Osteoblast (primary cell): Measurements from ENCODE around the gene PABPC1L. TPM values are rescaled to one million over a fixed set of nuclear protein-coding genes. Genes with fewer than 3 reads are reported as not detected.

ENCODE experiments used
- DNase-seq: peaks from one replicate; pipeline ENCODE4 v3.0.0; 2011; ENCODE audit warnings: low spot score, mixed read lengths; ENCODE audit not compliant: insufficient read length; ENCODE audit errors: missing footprints
- H2AFZ ChIP-seq: 2 replicates; pipeline ENCODE4 v1.6.0; 2011; ENCODE audit warnings: mild to moderate bottlenecking, low read length
- H3K27ac ChIP-seq: 2 replicates; pipeline ENCODE4 v1.5.1; 2011; ENCODE audit warnings: mild to moderate bottlenecking, low read depth, low read length, moderate library complexity
- H3K27me3 ChIP-seq: 2 replicates; pipeline ENCODE4 v1.6.0; 2012; ENCODE audit warnings: mild to moderate bottlenecking, control low read depth, inconsistent platforms, low read length, moderate library complexity; ENCODE audit not compliant: insufficient read depth
- H3K36me3 ChIP-seq: 2 replicates; pipeline ENCODE4 v1.5.1; 2011; ENCODE audit warnings: mild to moderate bottlenecking, low read length, control low read depth, moderate library complexity; ENCODE audit not compliant: insufficient read depth
- H3K4me1 ChIP-seq: 2 replicates; pipeline ENCODE4 v1.5.1; 2011; ENCODE audit warnings: mild to moderate bottlenecking, low read length, control low read depth, moderate library complexity; ENCODE audit not compliant: insufficient read depth
- H3K4me2 ChIP-seq: 2 replicates; pipeline ENCODE4 v1.6.0; 2011; ENCODE audit warnings: mild to moderate bottlenecking, low read length; ENCODE audit not compliant: insufficient read depth
- H3K4me3 ChIP-seq: fragments of 200-600 bp; sonication (generic); 3 replicates; pipeline ENCODE4 v1.5.1; 2012; ENCODE audit warnings: mild to moderate bottlenecking, low read length, inconsistent platforms; ENCODE audit not compliant: insufficient read depth
- H3K79me2 ChIP-seq: 2 replicates; pipeline ENCODE4 v1.6.0; 2012; ENCODE audit warnings: mild to moderate bottlenecking, low read length, control low read depth, inconsistent platforms; ENCODE audit not compliant: insufficient read depth
- H3K9me3 ChIP-seq: 2 replicates; pipeline ENCODE4 v1.5.1; 2011; ENCODE audit warnings: low read depth, low read length, control low read depth
- H4K20me1 ChIP-seq: 2 replicates; pipeline ENCODE4 v1.6.0; 2012; ENCODE audit warnings: mild to moderate bottlenecking, low read length, control low read depth; ENCODE audit not compliant: insufficient read depth
- total RNA-seq: library from RNA; depleted of rRNA; stranded (reverse); fragments of >200 nt; gene quantifications from 2 replicates; pipeline ENCODE4 v1.2.3, GENCODE V29; 2012
- TF ChIP-seq, protein P1 (sequence below): IDR thresholded peaks from 2 replicates; pipeline ENCODE4 v1.5.1; 2011; ENCODE audit warnings: mild to moderate bottlenecking, low read depth, low read length, moderate library complexity; ENCODE audit errors: extremely low read depth

The PABPC1L gene
- total RNA-seq, 1 donor = 15.6 TPM

DNA sequence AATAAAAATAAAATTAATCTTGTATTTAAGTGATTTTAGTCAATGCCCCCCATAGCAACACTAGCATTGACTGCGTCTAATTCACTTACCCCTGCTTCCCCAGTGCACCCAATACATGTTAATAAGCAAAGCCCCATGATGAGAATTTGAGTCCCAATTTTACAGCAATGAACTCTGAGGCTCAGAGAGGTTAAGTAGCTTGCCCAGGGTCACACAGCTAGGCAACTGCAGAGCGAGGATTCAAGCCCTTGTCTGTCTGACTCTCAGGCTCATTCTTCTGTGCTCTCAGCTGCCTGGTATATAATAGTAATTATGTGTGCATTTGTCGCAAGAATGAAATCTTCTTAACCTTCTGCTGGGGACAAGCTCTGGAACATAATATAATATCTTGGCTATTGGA, 8.5 kb downstream of the PABPC1L start:
- Histone ChIP-seq H3K4me3 (no peak overlapping the region), H3K27me3 (no peaks in the 10 kb centered on the region), H3K9me3 (no peaks in the 10 kb centered on the region), H3K27ac (no peak overlapping the region), H2AFZ (no peak overlapping the region), H3K36me3 (peaks cover 39% of the 10 kb centered on the region), H3K79me2 (no peaks in the 10 kb centered on the region), H3K4me1 (no peaks in the 10 kb centered on the region), H4K20me1 (no peaks in the 10 kb centered on the region), H3K4me2 (no peak overlapping the region)
- TF ChIP-seq, protein P1, sequence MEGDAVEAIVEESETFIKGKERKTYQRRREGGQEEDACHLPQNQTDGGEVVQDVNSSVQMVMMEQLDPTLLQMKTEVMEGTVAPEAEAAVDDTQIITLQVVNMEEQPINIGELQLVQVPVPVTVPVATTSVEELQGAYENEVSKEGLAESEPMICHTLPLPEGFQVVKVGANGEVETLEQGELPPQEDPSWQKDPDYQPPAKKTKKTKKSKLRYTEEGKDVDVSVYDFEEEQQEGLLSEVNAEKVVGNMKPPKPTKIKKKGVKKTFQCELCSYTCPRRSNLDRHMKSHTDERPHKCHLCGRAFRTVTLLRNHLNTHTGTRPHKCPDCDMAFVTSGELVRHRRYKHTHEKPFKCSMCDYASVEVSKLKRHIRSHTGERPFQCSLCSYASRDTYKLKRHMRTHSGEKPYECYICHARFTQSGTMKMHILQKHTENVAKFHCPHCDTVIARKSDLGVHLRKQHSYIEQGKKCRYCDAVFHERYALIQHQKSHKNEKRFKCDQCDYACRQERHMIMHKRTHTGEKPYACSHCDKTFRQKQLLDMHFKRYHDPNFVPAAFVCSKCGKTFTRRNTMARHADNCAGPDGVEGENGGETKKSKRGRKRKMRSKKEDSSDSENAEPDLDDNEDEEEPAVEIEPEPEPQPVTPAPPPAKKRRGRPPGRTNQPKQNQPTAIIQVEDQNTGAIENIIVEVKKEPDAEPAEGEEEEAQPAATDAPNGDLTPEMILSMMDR = no peak
- no peak for DNase-seq

DNA sequence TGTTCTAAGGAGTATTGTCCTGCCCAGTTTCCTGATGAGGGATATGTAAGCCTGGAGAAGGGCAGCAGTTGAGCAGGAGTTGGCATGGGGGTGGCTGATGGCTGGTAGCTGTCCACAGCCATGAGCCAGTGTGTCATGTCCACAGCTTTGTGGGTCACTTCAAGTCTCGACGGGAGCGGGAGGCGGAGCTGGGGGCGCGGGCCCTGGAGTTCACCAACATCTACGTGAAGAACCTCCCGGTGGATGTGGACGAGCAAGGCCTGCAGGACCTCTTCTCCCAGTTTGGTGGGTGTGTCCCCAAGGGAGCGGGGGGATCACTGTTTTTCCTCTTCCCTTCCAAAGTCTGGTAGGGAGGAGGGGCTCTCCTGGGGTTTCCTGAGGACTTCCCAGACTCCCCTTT, 8.9 kb downstream of the PABPC1L start:
- TF ChIP-seq, protein P1 = no peak
- no peak overlapping the region for H3K27ac ChIP-seq
- no peak for DNase-seq
- H3K4me2 ChIP-seq = no peak overlapping the region
- H3K4me3 ChIP-seq = no peak overlapping the region
- H3K27me3 ChIP-seq = no peaks in the 10 kb centered on the region
- H3K79me2 ChIP-seq = no peaks in the 10 kb centered on the region
- H3K36me3 ChIP-seq = peaks cover 35% of the 10 kb centered on the region
- H2AFZ ChIP-seq = no peak overlapping the region
- no peaks in the 10 kb centered on the region for H3K4me1 ChIP-seq
- no peaks in the 10 kb centered on the region for H4K20me1 ChIP-seq
- no peaks in the 10 kb centered on the region for H3K9me3 ChIP-seq

DNA sequence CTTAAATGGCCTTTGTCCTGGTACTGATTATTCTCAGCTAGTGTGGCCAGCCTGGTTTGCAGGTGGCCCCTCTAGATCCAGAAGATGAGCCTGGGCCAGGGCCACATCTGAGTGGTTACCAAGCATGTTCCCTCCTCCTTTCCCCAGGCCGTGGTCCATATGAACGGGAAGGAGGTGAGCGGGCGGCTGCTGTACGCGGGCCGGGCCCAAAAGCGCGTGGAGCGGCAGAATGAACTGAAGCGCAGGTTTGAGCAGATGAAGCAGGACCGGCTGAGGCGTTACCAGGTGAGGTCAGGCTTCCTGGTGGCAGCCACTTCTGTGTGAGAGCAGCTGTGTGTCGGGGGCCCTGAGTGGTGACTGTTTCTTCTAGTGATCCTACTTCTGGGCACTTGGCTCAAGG, 11.6 kb downstream of the PABPC1L start:
- Histone ChIP-seq H3K36me3 (peaks cover 35% of the 10 kb centered on the region), H3K9me3 (no peaks in the 10 kb centered on the region), H3K27ac (no peak overlapping the region), H3K4me2 (no peak overlapping the region), H3K27me3 (no peaks in the 10 kb centered on the region), H3K4me1 (no peaks in the 10 kb centered on the region), H3K79me2 (no peaks in the 10 kb centered on the region), H3K4me3 (no peak overlapping the region), H4K20me1 (no peaks in the 10 kb centered on the region), H2AFZ (no peak overlapping the region)
- DNase-seq = no peak
- TF ChIP-seq, protein P1 = no peak

DNA sequence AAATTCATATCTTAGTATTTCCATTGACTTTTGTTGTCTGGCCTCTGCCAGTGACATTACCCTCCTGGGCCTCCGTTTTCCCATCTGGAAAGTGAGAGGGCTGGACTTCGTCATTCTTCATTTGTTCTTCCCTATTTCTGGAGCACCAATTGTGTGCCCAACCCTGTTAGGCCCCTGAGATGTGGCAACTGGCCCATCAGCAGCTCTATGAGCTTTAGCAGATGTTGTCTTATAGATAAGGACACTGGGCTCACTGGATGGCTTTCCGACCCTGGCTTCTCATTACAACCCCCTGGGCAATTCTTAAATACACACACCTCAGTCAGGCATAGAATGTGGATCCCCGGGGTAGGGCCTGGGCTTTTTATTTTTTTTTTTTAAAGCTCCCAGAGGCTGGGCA, 14.7 kb downstream of the PABPC1L start:
- H3K4me3 ChIP-seq = no peak overlapping the region
- H3K27ac ChIP-seq = no peak overlapping the region
- H3K4me2 ChIP-seq = no peak overlapping the region
- TF ChIP-seq, protein P1 = no peak
- no peaks in the 10 kb centered on the region for H3K27me3 ChIP-seq
- no peaks in the 10 kb centered on the region for H3K9me3 ChIP-seq
- H3K36me3 ChIP-seq = peaks cover 20% of the 10 kb centered on the region
- H3K79me2 ChIP-seq = no peaks in the 10 kb centered on the region
- H2AFZ ChIP-seq = no peak overlapping the region
- DNase-seq = no peak
- H4K20me1 ChIP-seq = no peaks in the 10 kb centered on the region
- H3K4me1 ChIP-seq = no peaks in the 10 kb centered on the region
